Thoracic aorta (tissue), 2 donors: Measurements from ENCODE around the gene OSBPL5. TPM values are rescaled to one million over a fixed set of nuclear protein-coding genes. Genes with fewer than 3 reads are reported as not detected.

Experiments used
- ATAC-seq: fragments of 150-250 bp; one replicate; pipeline ENCODE4 v1.8.0; 2017; ENCODE audit warnings: low read depth; ENCODE audit not compliant: insufficient number of reproducible peaks, low FRiP score
- DNase-seq: peaks from one replicate; pipeline ENCODE4 v3.0.0-alpha.2; 2020; ENCODE audit warnings: low spot score
- H3K27ac ChIP-seq, 2 donors: fragments of 200-600 bp; sonication (generic); 1 replicate in 1 of 2; 2 replicates in 1 of 2; pipeline ENCODE4 v1.5.1; 2016; ENCODE audit warnings: mild to moderate bottlenecking in 2 of 2, moderate library complexity in 2 of 2
- H3K27me3 ChIP-seq: fragments of 200-600 bp; sonication (generic); replicated peaks from 2 replicates; pipeline ENCODE4 v1.6.0; 2016; ENCODE audit warnings: mild to moderate bottlenecking; ENCODE audit not compliant: insufficient read depth
- H3K36me3 ChIP-seq: fragments of 200-600 bp; sonication (generic); one replicate; pipeline ENCODE4 v1.5.1; 2016
- H3K4me1 ChIP-seq, 2 donors: fragments of 200-600 bp; sonication (generic); 1 replicate in 1 of 2; 2 replicates in 1 of 2; pipeline versions ENCODE4 v1.5.1 to v1.6.0; 2016; ENCODE audit warnings: low read depth in 2 of 2, mild to moderate bottlenecking in 1 of 2; ENCODE audit not compliant: control insufficient read depth in 1 of 2
- H3K4me3 ChIP-seq: fragments of 200-600 bp; sonication (generic); 2 replicates; pipeline ENCODE4 v1.5.1; 2016; ENCODE audit warnings: mild to moderate bottlenecking
- H3K9me3 ChIP-seq: fragments of 200-600 bp; sonication (generic); 2 replicates; pipeline ENCODE4 v1.5.1; 2016
- total RNA-seq, 2 donors: library from RNA; depleted of rRNA; stranded (reverse); fragments of >200 nt; gene quantifications; one replicate each; pipeline versions ENCODE4 v1.1.0 to v1.2.3, GENCODE V29; 2016
- TF ChIP-seq, protein P1 (sequence below): fragments of 200-600 bp; sonication (generic); IDR thresholded peaks from one replicate; pipeline ENCODE4 v1.5.1; 2019; ENCODE audit warnings: antibody characterized with exemption

The OSBPL5 gene
- total RNA-seq, 2 donors from 2014 or later, result 99.9 to 121 TPM

DNA sequence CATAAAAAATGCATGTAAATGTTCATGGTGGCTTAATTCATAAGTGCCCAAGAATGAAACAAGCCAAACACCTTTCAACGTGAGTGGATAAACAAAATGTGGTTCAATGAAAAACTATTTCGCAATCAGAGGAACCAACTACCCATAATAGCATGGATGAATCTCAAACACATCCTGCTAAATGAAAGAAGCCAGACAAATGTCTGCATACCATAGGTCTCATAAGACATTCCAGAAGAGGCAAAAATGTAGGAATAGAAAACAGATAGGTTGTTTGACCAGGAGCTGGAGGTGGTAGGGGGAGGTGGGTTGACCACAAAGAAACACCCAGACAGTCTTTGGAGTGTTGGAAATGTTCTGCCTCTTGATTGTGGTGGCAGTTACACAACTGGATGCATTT is 13.2 kb upstream of the OSBPL5 start:
- Histone ChIP-seq H3K27ac (no peak overlapping the region), H3K36me3 (no peaks in the 10 kb centered on the region), H3K4me1 (no peaks in the 10 kb centered on the region), H3K9me3 (no peaks in the 10 kb centered on the region), H3K27me3 (no peaks in the 10 kb centered on the region), H3K4me3 (no peak overlapping the region)
- ATAC-seq (no peak), DNase-seq (no peak)
- TF ChIP-seq, protein P1, sequence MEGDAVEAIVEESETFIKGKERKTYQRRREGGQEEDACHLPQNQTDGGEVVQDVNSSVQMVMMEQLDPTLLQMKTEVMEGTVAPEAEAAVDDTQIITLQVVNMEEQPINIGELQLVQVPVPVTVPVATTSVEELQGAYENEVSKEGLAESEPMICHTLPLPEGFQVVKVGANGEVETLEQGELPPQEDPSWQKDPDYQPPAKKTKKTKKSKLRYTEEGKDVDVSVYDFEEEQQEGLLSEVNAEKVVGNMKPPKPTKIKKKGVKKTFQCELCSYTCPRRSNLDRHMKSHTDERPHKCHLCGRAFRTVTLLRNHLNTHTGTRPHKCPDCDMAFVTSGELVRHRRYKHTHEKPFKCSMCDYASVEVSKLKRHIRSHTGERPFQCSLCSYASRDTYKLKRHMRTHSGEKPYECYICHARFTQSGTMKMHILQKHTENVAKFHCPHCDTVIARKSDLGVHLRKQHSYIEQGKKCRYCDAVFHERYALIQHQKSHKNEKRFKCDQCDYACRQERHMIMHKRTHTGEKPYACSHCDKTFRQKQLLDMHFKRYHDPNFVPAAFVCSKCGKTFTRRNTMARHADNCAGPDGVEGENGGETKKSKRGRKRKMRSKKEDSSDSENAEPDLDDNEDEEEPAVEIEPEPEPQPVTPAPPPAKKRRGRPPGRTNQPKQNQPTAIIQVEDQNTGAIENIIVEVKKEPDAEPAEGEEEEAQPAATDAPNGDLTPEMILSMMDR, result no peak

DNA sequence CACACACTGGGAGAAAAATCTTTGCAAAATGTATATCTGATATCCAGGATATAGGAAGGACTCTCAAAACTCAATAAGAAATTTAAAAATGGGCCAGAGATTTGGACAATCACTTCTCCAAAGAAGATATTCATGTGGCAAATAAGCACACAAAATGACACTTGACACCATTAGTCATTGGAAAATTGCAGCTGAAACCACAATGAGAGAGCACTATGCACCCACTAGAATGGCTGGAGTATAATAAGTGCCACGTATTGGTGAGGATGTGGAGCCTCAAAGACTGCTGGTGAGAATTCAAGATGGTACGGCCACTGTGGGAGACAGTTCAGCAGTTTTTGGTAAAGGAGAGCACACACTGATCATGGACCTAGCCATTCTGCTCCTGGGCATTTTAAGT is 12.8 kb upstream of the OSBPL5 start:
- Histone ChIP-seq H3K27ac (no peak overlapping the region), H3K4me1 (no peaks in the 10 kb centered on the region), H3K36me3 (no peaks in the 10 kb centered on the region), H3K4me3 (no peak overlapping the region), H3K9me3 (no peaks in the 10 kb centered on the region), H3K27me3 (no peaks in the 10 kb centered on the region)
- ATAC-seq, result no peak
- DNase-seq, result no peak
- TF ChIP-seq, protein P1, result no peak

- H3K4me3 ChIP-seq, result no peak overlapping the region
- TF ChIP-seq, protein P1, result no peak
- DNase-seq (no peak), ATAC-seq (no peak)
- no peaks in the 10 kb centered on the region for H3K9me3 ChIP-seq
- H3K36me3 ChIP-seq, result no peaks in the 10 kb centered on the region
- H3K27ac ChIP-seq, result no peak overlapping the region
- H3K27me3 ChIP-seq, result no peaks in the 10 kb centered on the region
- no peaks in the 10 kb centered on the region for H3K4me1 ChIP-seq
Measured at GRCh38 chr11:3176487-3176886, 11.4 kb upstream of the OSBPL5 start.

GRCh38 chr11:3175194-3175593 is 10.1 kb upstream of the OSBPL5 start:
- ATAC-seq, result no peak
- peaks cover 0 to 4% of the 10 kb centered on the region in 2 donors for H3K4me1 ChIP-seq
- DNase-seq, result no peak

DNA sequence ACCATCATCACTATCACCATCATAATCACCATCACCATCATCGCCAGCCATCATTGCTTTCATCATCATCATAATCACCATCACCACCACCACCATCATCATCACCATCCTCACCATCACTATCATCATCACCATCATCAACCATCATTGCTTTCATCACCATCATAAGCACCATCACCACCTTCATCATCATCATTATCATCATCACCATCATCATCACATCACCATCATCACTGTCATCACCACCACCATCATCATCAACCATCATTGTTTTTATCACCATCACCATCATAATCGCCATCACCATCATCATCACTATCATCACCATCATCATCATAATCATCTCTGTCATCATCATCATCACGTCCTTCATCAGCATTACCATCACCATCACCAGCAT is 9.3 kb upstream of the OSBPL5 start:
- H3K36me3 ChIP-seq, result no peaks in the 10 kb centered on the region
- H3K4me3 ChIP-seq, result no peak overlapping the region
- no peak for ATAC-seq
- DNase-seq, result no peak
- H3K27me3 ChIP-seq, result no peaks in the 10 kb centered on the region
- H3K9me3 ChIP-seq, result no peaks in the 10 kb centered on the region
- H3K27ac ChIP-seq, result no peak overlapping the region
- peaks cover 0 to 11% of the 10 kb centered on the region in 2 donors for H3K4me1 ChIP-seq
- TF ChIP-seq, protein P1, result no peak

More at GRCh38 chr11:3175194-3175593, 10.1 kb upstream of the OSBPL5 start:
- TF ChIP-seq, protein P1, result no peak
- H3K27ac ChIP-seq, result no peak overlapping the region
- no peaks in the 10 kb centered on the region for H3K9me3 ChIP-seq
- no peak overlapping the region for H3K4me3 ChIP-seq
- H3K27me3 ChIP-seq, result no peaks in the 10 kb centered on the region
- H3K36me3 ChIP-seq, result no peaks in the 10 kb centered on the region
